H1 (cell line): Measurements from ENCODE around the gene LRRC4C.

Experiments
- EP300 ChIP-seq, 2 experiments: IDR thresholded peaks; 1 replicate in 1 of 2; 2 replicates in 1 of 2; pipeline ENCODE4 v1.6.1; 2011 to 2012; ENCODE audit warnings: low read depth in 2 of 2, low read length in 2 of 2, mild to moderate bottlenecking in 2 of 2, borderline replicate concordance in 1 of 2, inconsistent platforms in 1 of 2, moderate library complexity in 1 of 2
- POLR2A ChIP-seq, 2 experiments: IDR thresholded peaks; 1 replicate in 1 of 2; 2 replicates in 1 of 2; pipeline ENCODE4 v1.6.1; 2011; ENCODE audit warnings: low read depth in 2 of 2, low read length in 2 of 2, mild to moderate bottlenecking in 2 of 2; ENCODE audit errors: control extremely low read depth in 1 of 2
- SRF ChIP-seq: IDR thresholded peaks from 2 replicates; pipeline ENCODE4 v1.6.1; 2011; ENCODE audit warnings: mild to moderate bottlenecking, low read depth, low read length, moderate library complexity
- TF ChIP-seq, protein P1 (sequence below), 3 experiments: IDR thresholded peaks; 1 replicate in 2 of 3; 2 replicates in 1 of 3; pipeline versions ENCODE4 v1.5.1 to v1.6.1; 2011; ENCODE audit warnings: low read length in 3 of 3, mild to moderate bottlenecking in 3 of 3, inconsistent platforms in 2 of 3, low read depth in 1 of 3, moderate library complexity in 1 of 3; ENCODE audit not compliant: insufficient read depth in 1 of 3; ENCODE audit errors: control extremely low read depth in 1 of 3

DNA sequence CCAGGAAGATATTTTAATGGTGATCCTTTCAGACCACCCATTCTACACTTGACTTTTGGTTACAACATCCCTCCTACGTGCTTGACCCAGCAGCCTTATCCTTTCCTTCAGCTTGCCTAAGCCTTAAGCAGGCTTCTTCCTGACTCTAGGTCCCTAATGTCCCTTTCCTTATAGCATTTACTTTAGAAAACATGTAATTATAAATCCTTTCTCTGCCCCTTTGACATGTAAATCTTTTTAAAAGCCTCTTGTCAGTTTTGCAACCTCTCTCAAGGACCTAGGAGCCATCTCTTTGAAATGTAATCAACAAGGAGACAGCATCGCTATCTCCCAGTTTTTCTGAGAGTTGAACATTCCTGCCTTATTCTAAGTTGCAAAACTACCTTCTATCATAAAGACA lies 1255.2 kb downstream of the LRRC4C start:
- TF ChIP-seq, protein P1, sequence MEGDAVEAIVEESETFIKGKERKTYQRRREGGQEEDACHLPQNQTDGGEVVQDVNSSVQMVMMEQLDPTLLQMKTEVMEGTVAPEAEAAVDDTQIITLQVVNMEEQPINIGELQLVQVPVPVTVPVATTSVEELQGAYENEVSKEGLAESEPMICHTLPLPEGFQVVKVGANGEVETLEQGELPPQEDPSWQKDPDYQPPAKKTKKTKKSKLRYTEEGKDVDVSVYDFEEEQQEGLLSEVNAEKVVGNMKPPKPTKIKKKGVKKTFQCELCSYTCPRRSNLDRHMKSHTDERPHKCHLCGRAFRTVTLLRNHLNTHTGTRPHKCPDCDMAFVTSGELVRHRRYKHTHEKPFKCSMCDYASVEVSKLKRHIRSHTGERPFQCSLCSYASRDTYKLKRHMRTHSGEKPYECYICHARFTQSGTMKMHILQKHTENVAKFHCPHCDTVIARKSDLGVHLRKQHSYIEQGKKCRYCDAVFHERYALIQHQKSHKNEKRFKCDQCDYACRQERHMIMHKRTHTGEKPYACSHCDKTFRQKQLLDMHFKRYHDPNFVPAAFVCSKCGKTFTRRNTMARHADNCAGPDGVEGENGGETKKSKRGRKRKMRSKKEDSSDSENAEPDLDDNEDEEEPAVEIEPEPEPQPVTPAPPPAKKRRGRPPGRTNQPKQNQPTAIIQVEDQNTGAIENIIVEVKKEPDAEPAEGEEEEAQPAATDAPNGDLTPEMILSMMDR (IDR thresholded peaks at IDR 0.05; ENCODE audit: control extremely low read depth in 1 of 3, insufficient read depth in 1 of 3, low read depth in 1 of 3, low read length in 3 of 3): no peak
- no peak for TF ChIP-seq POLR2A (IDR thresholded peaks at IDR 0.05; ENCODE audit: control extremely low read depth in 1 of 2, low read depth in 2 of 2, low read length in 2 of 2)
- TF ChIP-seq SRF: no peak
- no peak for TF ChIP-seq EP300 (IDR thresholded peaks at IDR 0.05; ENCODE audit: borderline replicate concordance in 1 of 2, low read depth in 2 of 2, low read length in 2 of 2)
